GM12878 (cell line): Measurements from ENCODE around the gene UHRF1. TPM values are rescaled to one million over a fixed set of nuclear protein-coding genes. Genes with fewer than 3 reads are reported as not detected.

Experiments
- ATAC-seq: fragments of 200-7000 bp; cut with Tn5 transposase; 3 replicates; pipeline ENCODE4 v1.9.1; 2020; ENCODE audit warnings: mild to moderate bottlenecking, moderate library complexity
- BruUV-seq: library from RNA; stranded (reverse); fragments of 400-500 nt; replicated peaks from 2 replicates; lab custom pipeline; 2021; lab: Mats Ljungman, UMichigan
- CTCF ChIA-PET: fragments of 300-600 bp; sonication (Branson Sonifier 250); formaldehyde crosslinking; extraction: SDS; loops from one replicate; lab custom pipeline; 2021; ENCODE audit warnings: inconsistent platforms; lab: Yijun Ruan, JAX
- POLR2A ChIA-PET: fragments of 350-600 bp; formaldehyde crosslinking; extraction: SDS; loops from one replicate; lab custom pipeline; 2021; ENCODE audit warnings: inconsistent platforms; lab: Charles Lee
- RAD21 ChIA-PET: fragments of 300-600 bp; sonication (Branson Sonifier 250); formaldehyde crosslinking; loops from one replicate; lab custom pipeline; 2023; ENCODE audit warnings: antibody characterized with exemption; ENCODE audit not compliant: unreplicated experiment; lab: Charles Lee
- SMC1A ChIA-PET: fragments of 300-600 bp; sonication (Branson Sonifier 250); formaldehyde crosslinking; loops from one replicate; lab custom pipeline; 2023; ENCODE audit not compliant: unreplicated experiment, uncharacterized antibody; lab: Charles Lee
- DNase-seq: peaks from one replicate; pipeline ENCODE4 v3.0.0-alpha.2; 2011; ENCODE audit warnings: low read depth, low spot score
- FAIRE-seq: peaks from 3 replicates; lab custom pipeline; 2011; peaks lifted over from hg19 to GRCh38; lab: Jason Lieb, UNC
- H2AFZ ChIP-seq: 2 replicates; pipeline ENCODE4 v1.6.0; 2011; ENCODE audit warnings: low read depth, low read length, control low read depth; ENCODE audit not compliant: control insufficient read depth
- H3K27ac ChIP-seq: 2 replicates; pipeline ENCODE4 v1.5.1; 2011; ENCODE audit warnings: control low read depth; ENCODE audit not compliant: control insufficient read depth, insufficient read depth
- H3K27me3 ChIP-seq, 2 experiments: replicated peaks in 1 of 2; 2 replicates each; pipeline versions ENCODE4 v1.6.0 to v1.6.1; 2011; ENCODE audit warnings: low read length in 1 of 2; ENCODE audit not compliant: control insufficient read depth in 2 of 2, insufficient read depth in 2 of 2
- H3K36me3 ChIP-seq, 2 experiments: 2 replicates each; pipeline ENCODE4 v1.5.1; 2011; ENCODE audit warnings: low read length in 1 of 2; ENCODE audit not compliant: control insufficient read depth in 2 of 2, insufficient read depth in 2 of 2
- H3K4me1 ChIP-seq: 2 replicates; pipeline ENCODE4 v1.6.1; 2011; ENCODE audit warnings: mild to moderate bottlenecking, low read length, moderate library complexity, mixed read lengths; ENCODE audit not compliant: control insufficient read depth, insufficient read depth
- H3K4me2 ChIP-seq: 2 replicates; pipeline ENCODE4 v1.6.0; 2011; ENCODE audit warnings: control low read depth; ENCODE audit not compliant: control insufficient read depth, insufficient read depth
- H3K4me3 ChIP-seq: fragments of 200-600 bp; sonication (generic); 2 replicates; pipeline ENCODE4 v1.5.1; 2016
- H3K79me2 ChIP-seq: 2 replicates; pipeline ENCODE4 v1.6.0; 2011; ENCODE audit warnings: low read length; ENCODE audit not compliant: control insufficient read depth, insufficient read depth
- H3K9ac ChIP-seq: 2 replicates; pipeline ENCODE4 v1.8.0; 2011; ENCODE audit warnings: low read length, control low read depth, mixed read lengths; ENCODE audit not compliant: control insufficient read depth, insufficient read depth
- H3K9me3 ChIP-seq: replicated peaks from 3 replicates; pipeline ENCODE4 v1.5.1; 2011; ENCODE audit warnings: mild to moderate bottlenecking, low read length; ENCODE audit not compliant: control insufficient read depth, insufficient read depth
- H4K20me1 ChIP-seq: 2 replicates; pipeline ENCODE4 v1.6.0; 2011; ENCODE audit not compliant: control insufficient read depth, insufficient read depth
- BCL11A ChIP-seq: IDR thresholded peaks from 2 replicates; pipeline ENCODE4 v1.6.1; 2011; ENCODE audit warnings: low read depth, low read length
- CREB1 ChIP-seq: IDR thresholded peaks from 2 replicates; pipeline ENCODE4 v1.6.1; 2012; ENCODE audit warnings: low read depth, mild to moderate bottlenecking, inconsistent platforms
- FOS ChIP-seq: IDR thresholded peaks from 3 replicates; pipeline ENCODE4 v1.6.1; 2011; ENCODE audit warnings: borderline replicate concordance; ENCODE audit not compliant: insufficient read length; ENCODE audit errors: extremely low read depth
- IRF4 ChIP-seq: IDR thresholded peaks from 2 replicates; pipeline ENCODE4 v1.6.1; 2011; ENCODE audit warnings: low read depth, low read length
- NBN ChIP-seq: fragments of 450-650 bp; IDR thresholded peaks from 2 replicates; pipeline ENCODE4 v1.6.1; 2016
- PAX8 ChIP-seq: fragments of 450-650 bp; IDR thresholded peaks from 2 replicates; pipeline ENCODE4 v1.6.1; 2017; ENCODE audit warnings: mild to moderate bottlenecking, moderate library complexity
- TCF7 ChIP-seq: IDR thresholded peaks from 2 replicates; pipeline ENCODE4 v1.6.1; 2014; ENCODE audit warnings: antibody characterized with exemption, borderline replicate concordance
- WGBS: methylation state at CpG from one replicate; pipeline ENCODE4 v1.1.6; 2016; ENCODE audit warnings: low lambda C conversion rate; ENCODE audit not compliant: insufficient replicate concordance, insufficient coverage; ENCODE audit errors: missing lambda C conversion rate; 5-methylcytosine and 5-hydroxymethylcytosine counted together
- in situ Hi-C: fragments of 300-500 bp; cut with MboI; formaldehyde crosslinking; loops from 9 replicates; pipeline ENCODE4 v1.14.3; 2018; ENCODE audit warnings: mixed read lengths
- intact Hi-C: fragments of 100-400 bp; cut with micrococcal nuclease; formaldehyde crosslinking; loops from one replicate; pipeline ENCODE4 v1.14.2; 2022; ENCODE audit not compliant: unreplicated experiment
- polyA plus RNA-seq, 11 experiments: library from polyadenylated mRNA; depleted of rRNA in 4 of 11; unstranded in 6 of 11; stranded (reverse) in 5 of 11; fragments of >200 nt; fragmentation: Nextera tagmentation in 4 of 11; fragmentation: Illumina TruSeq in 1 of 11; extraction: Ambion mirVana in 4 of 11; extraction: Trizol in 1 of 11; gene quantifications; 1 replicate in 1 of 11; 2 replicates in 10 of 11; pipeline versions ENCODE4 v1.2.1 to v1.2.3, GENCODE V29; 2011 to 2016; ENCODE audit warnings: inconsistent platforms in 2 of 11, missing spikeins in 2 of 11, low read depth in 1 of 11
- total RNA-seq, 4 experiments: library from RNA; depleted of rRNA in 3 of 4; stranded (reverse); fragments of >200 nt in 3 of 4; fragmentation: Illumina TruSeq in 1 of 4; extraction: Trizol in 1 of 4; gene quantifications; 2 replicates each; pipeline versions ENCODE4 v1.2.1 to v1.2.3, GENCODE V29; 2013 to 2021

The UHRF1 gene
- total and polyA plus RNA-seq, 10 of the 15 experiments (the other 5 are each of a cell fraction or from before 2014, with no cell fraction given), result 13.0 to 109 (median 37.7) TPM

GRCh38 chr19:4929186-4929585 is 19.9 kb downstream of the UHRF1 start:
- no peak overlapping the region for H3K4me2 ChIP-seq
- BruUV-seq, result no TSS peak
- CTCF ChIA-PET, result no interaction called here
- H3K4me1 ChIP-seq, result no peaks in the 10 kb centered on the region
- WGBS, result 96% methylated on average over 22 of the region's 22 CpGs
- peaks cover 6 to 38% of the 10 kb centered on the region in 2 experiments; a peak in 3 of 4 replicates for H3K36me3 ChIP-seq
- no peak overlapping the region for H3K9ac ChIP-seq
- no peak overlapping the region for H2AFZ ChIP-seq
- FAIRE-seq, result no peak
- intact Hi-C loops, result no loop called here
- SMC1A ChIA-PET, result no interaction called here
- no peak overlapping the region for H3K4me3 ChIP-seq
- H3K9me3 ChIP-seq, result no peaks in the 10 kb centered on the region
- H3K79me2 ChIP-seq, result no peaks in the 10 kb centered on the region; the same call in 1 of the 2 replicates
- POLR2A ChIA-PET, result no interaction called here
- in situ Hi-C loops, result no loop called here
- H3K27ac ChIP-seq, result no peak overlapping the region
- H3K27me3 ChIP-seq, result no peaks in the 10 kb centered on the region
- DNase-seq, result no peak
- no peak for TF ChIP-seq IRF4
- H4K20me1 ChIP-seq, result peaks cover 3% of the 10 kb centered on the region; the same call in 1 of the 2 replicates
- RAD21 ChIA-PET, result interaction anchor here (1.8 kb wide), 1 partner anchor 119 kb away, joined by 4 read pairs; no protein-coding TSS in a partner anchor
- ATAC-seq, result no peak

- RAD21 ChIA-PET, result no interaction called here
- TF ChIP-seq TCF7 (no peak), BCL11A (no peak), PAX8 (no peak), FOS (no peak), CREB1 (no peak), NBN (no peak)
- SMC1A ChIA-PET, result no interaction called here
- intact Hi-C loops, result no loop called here
- FAIRE-seq (no peak), ATAC-seq (no peak), DNase-seq (no peak)
- no peaks in the 10 kb centered on the region for H3K27me3 ChIP-seq
- H3K4me2 ChIP-seq, result no peak overlapping the region
- H2AFZ ChIP-seq, result no peak overlapping the region
- H3K36me3 ChIP-seq, result peaks cover 12 to 50% of the 10 kb centered on the region in 2 experiments; a peak in 3 of 4 replicates
- H4K20me1 ChIP-seq, result peaks cover 3% of the 10 kb centered on the region
- no peak overlapping the region for H3K4me3 ChIP-seq
- 96% methylated on average over 28 of the region's 28 CpGs for WGBS
- H3K27ac ChIP-seq, result no peak overlapping the region
- no peaks in the 10 kb centered on the region for H3K4me1 ChIP-seq
- H3K79me2 ChIP-seq, result no peaks in the 10 kb centered on the region; the same call in 1 of the 2 replicates
- no TSS peak for BruUV-seq
- CTCF ChIA-PET, result no interaction called here
- no peak overlapping the region for H3K9ac ChIP-seq
- H3K9me3 ChIP-seq, result no peaks in the 10 kb centered on the region
- POLR2A ChIA-PET, result no interaction called here
- in situ Hi-C loops, result no loop called here
Measured at GRCh38 chr19:4930664-4931063, 21.4 kb downstream of the UHRF1 start.
